Body of pancreas (tissue), 4 donors: ENCODE measurements around the gene SLC25A6.

ENCODE experiments used
- CTCF ChIP-seq, 7 experiments: fragments of 450-650 bp in 4 of 7; fragments of 200-600 bp in 3 of 7; sonication (generic) in 3 of 7; IDR thresholded peaks; one replicate each; pipeline ENCODE4 v1.5.1; 2016 to 2019; ENCODE audit warnings: antibody characterized with exemption in 7 of 7
- POLR2A ChIP-seq, 3 donors: fragments of 450-650 bp; IDR thresholded peaks; one replicate each; pipeline ENCODE4 v1.6.1; 2016; ENCODE audit warnings: antibody characterized with exemption in 3 of 3, mild to moderate bottlenecking in 2 of 3

GRCh38 chrX:1417921-1418771 lies 26.2 kb upstream of the SLC25A6 start:
- TF ChIP-seq CTCF (IDR thresholded peaks at IDR 0.05) = no peak
- no peak for TF ChIP-seq POLR2A (IDR thresholded peaks at IDR 0.05)
